Mucosa of rectum (tissue), 2 donors: Measurements from ENCODE around the gene EIF1AX.
A peak's percentile ranks its signal among the peaks of the same experiment; 100 is the strongest.
"Not testable (repeated sequence)": the region's sequence is repeated elsewhere in the genome, so short reads cannot be mapped to it uniquely, and the experiment has no call there.

Experiments used
- H3K27ac ChIP-seq, 2 donors: one replicate each; pipeline ENCODE4 v1.7.0; 2013; ENCODE audit warnings: inconsistent platforms in 2 of 2, low read depth in 2 of 2, low read length in 2 of 2
- H3K27me3 ChIP-seq, 2 donors: one replicate each; pipeline ENCODE4 v1.7.0; 2013; ENCODE audit warnings: low read length in 2 of 2; ENCODE audit not compliant: control insufficient read depth in 2 of 2, insufficient read depth in 2 of 2
- H3K36me3 ChIP-seq, 2 donors: one replicate each; pipeline ENCODE4 v1.7.0; 2013; ENCODE audit warnings: low read length in 2 of 2; ENCODE audit not compliant: control insufficient read depth in 2 of 2, insufficient read depth in 2 of 2
- H3K4me1 ChIP-seq, 2 donors: one replicate each; pipeline ENCODE4 v1.7.0; 2013; ENCODE audit warnings: low read length in 2 of 2, mild to moderate bottlenecking in 1 of 2; ENCODE audit not compliant: control insufficient read depth in 2 of 2, insufficient read depth in 2 of 2
- H3K4me3 ChIP-seq, 2 donors: one replicate each; pipeline ENCODE4 v1.7.0; 2013; ENCODE audit warnings: low read length in 2 of 2
- H3K9ac ChIP-seq, 2 donors: one replicate each; pipeline ENCODE4 v1.7.0; 2013; ENCODE audit warnings: low read length in 2 of 2, low read depth in 1 of 2, mild to moderate bottlenecking in 1 of 2
- H3K9me3 ChIP-seq, 2 donors: one replicate each; pipeline ENCODE4 v1.7.0; 2013; ENCODE audit warnings: low read length in 2 of 2; ENCODE audit not compliant: control insufficient read depth in 2 of 2
- donor health status: healthy.
- donor health status: Normal muscosa, but diverticular disease.

The EIF1AX gene

GRCh38 chrX:20129547-20129946 lies 12.1 kb downstream of the EIF1AX start:
- Histone ChIP-seq H3K4me1 (no peaks in the 10 kb centered on the region), H3K9me3 (no peaks in the 10 kb centered on the region), H3K27me3 (no peaks in the 10 kb centered on the region), H3K4me3 (no peak overlapping the region), H3K9ac (no peak overlapping the region), H3K36me3 (peaks cover 31 to 35% of the 10 kb centered on the region in 2 donors), H3K27ac (no peak overlapping the region)

- Histone ChIP-seq H3K27me3 (no peaks in the 10 kb centered on the region), H3K36me3 (peaks cover 29 to 35% of the 10 kb centered on the region in 2 donors), H3K4me1 (no peaks in the 10 kb centered on the region), H3K27ac (no peak overlapping the region), H3K4me3 (no peak overlapping the region), H3K9me3 (no peaks in the 10 kb centered on the region), H3K9ac (no peak overlapping the region)
These were observed 13.0 kb downstream of the EIF1AX start for GRCh38 chrX:20128670-20129069.

- H3K4me3 ChIP-seq, H3K4me1 ChIP-seq, H3K27me3 ChIP-seq, H3K27ac ChIP-seq, H3K9me3 ChIP-seq, H3K9ac ChIP-seq: not testable (repeated sequence)
- peaks cover 19 to 25% of the 10 kb centered on the region in 2 donors for H3K36me3 ChIP-seq
These were observed 14.2 kb downstream of the EIF1AX start for GRCh38 chrX:20127440-20127839.

- H3K4me3 ChIP-seq, result not testable (repeated sequence)
These were observed 14.8 kb downstream of the EIF1AX start for GRCh38 chrX:20126833-20127232.

GRCh38 chrX:20124964-20125363 lies 16.7 kb downstream of the EIF1AX start:
- Histone ChIP-seq H3K4me1 (no peaks in the 10 kb centered on the region), H3K27ac (no peak overlapping the region), H3K4me3 (no peak overlapping the region), H3K27me3 (no peaks in the 10 kb centered on the region), H3K9ac (no peak overlapping the region), H3K9me3 (no peaks in the 10 kb centered on the region), H3K36me3 (peaks cover 7 to 13% of the 10 kb centered on the region in 2 donors)

More at GRCh38 chrX:20126833-20127232, 14.8 kb downstream of the EIF1AX start:
- H3K9ac ChIP-seq, H3K9me3 ChIP-seq, H3K27me3 ChIP-seq, H3K27ac ChIP-seq, H3K4me1 ChIP-seq: not testable (repeated sequence)
- peaks cover 15 to 22% of the 10 kb centered on the region in 2 donors for H3K36me3 ChIP-seq

GRCh38 chrX:20118065-20118824 lies 23.4 kb downstream of the EIF1AX start:
- Histone ChIP-seq H3K4me1 (peaks cover 0 to 3% of the 10 kb centered on the region in 2 donors), H3K9ac (no peak overlapping the region), H3K4me3 (no peak overlapping the region), H3K27ac (no peak overlapping the region), H3K36me3 (no peaks in the 10 kb centered on the region), H3K9me3 (peaks cover 0 to 2% of the 10 kb centered on the region in 2 donors), H3K27me3 (peaks cover 7 to 11% of the 10 kb centered on the region in 2 donors)

GRCh38 chrX:20116577-20117240 lies 24.9 kb downstream of the EIF1AX start, which contains the start of gene MAP7D2:
Gene MAP7D2 (minus strand): TSS chrX:20116907. CDS start chrX:20116879, 28 bp downstream.
- Histone ChIP-seq H3K9me3 (peaks cover 0 to 2% of the 10 kb centered on the region in 2 donors), H3K4me3 (peak within 1 kb of the TSS; percentile 20 to 26), H3K9ac (no peak within 1 kb of the TSS), H3K4me1 (peaks cover 0 to 3% of the 10 kb centered on the region in 2 donors), H3K36me3 (no peaks in the 10 kb centered on the region), H3K27me3 (peaks cover 7 to 11% of the 10 kb centered on the region in 2 donors), H3K27ac (no peak within 1 kb of the TSS)

DNA sequence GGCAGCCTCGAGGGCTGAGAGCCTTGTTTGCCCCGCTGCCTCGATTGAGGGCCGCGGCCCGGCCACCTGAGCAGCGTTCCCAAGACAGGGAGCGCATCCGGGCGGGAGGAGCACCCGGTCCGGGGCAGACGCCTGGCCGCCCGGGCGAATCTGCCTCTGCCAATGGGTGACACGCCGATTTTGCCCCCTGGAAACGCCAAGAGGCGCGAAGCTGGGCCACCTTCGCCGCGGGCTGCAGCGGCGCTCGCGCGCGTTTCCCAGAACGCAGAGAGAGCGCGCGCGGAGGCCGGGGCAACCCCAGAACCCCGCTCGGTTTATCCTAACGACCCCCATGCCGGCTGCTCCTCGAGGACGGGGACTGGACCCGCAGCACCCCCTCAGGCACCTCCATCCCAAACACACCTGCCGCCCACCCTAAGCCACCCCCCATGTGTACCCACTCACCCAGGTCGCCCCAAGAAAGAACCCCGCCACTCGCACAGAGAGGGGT lies 25.5 kb downstream of the EIF1AX start:
- H3K27me3 ChIP-seq, result peaks cover 7 to 11% of the 10 kb centered on the region in 2 donors
- H3K4me1 ChIP-seq, result peaks cover 0 to 3% of the 10 kb centered on the region in 2 donors
- peaks cover 0 to 2% of the 10 kb centered on the region in 2 donors for H3K9me3 ChIP-seq
- H3K27ac ChIP-seq, result no peak overlapping the region
- H3K4me3 ChIP-seq, result no peak overlapping the region
- no peak overlapping the region for H3K9ac ChIP-seq
- no peaks in the 10 kb centered on the region for H3K36me3 ChIP-seq

DNA sequence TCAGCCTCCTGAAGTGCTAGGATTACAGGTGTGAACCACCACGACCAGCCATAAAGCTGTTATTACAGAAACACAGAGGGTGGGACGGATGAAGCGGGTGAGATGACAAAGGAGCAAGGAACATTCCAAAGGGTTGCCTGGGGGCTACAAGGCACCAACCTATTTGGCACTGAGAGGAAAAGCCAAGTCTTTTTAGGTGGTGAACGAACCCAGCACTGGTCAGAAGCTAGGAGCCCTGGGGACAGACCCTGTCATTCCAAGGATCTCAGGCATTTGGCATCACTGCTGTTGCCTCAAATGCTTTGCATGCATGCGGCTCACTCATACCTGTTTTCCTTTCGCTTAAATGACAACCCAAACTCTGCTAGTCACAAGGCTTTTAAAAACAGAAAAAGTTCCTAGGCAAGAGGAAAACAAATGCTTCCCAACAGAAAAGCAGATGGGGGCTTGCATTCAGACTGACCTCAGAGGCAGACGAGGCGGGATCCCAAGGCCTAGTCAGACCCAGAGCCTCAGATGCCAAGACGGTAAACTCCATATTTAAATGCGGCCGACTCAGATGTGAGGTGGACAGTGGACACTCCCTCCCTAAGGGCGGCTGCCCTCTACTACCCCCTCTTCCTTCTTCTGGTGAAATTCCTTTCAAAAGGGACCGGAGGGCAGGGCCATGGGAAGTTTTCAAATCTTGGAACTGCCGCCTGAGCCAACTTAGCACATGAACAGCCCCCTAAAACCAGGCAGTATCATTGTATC lies 29.4 kb downstream of the EIF1AX start:
- Histone ChIP-seq H3K36me3 (no peaks in the 10 kb centered on the region), H3K4me3 (no peak overlapping the region), H3K4me1 (peaks cover 0 to 3% of the 10 kb centered on the region in 2 donors), H3K27ac (no peak overlapping the region), H3K9ac (no peak overlapping the region), H3K27me3 (peaks cover 4 to 8% of the 10 kb centered on the region in 2 donors), H3K9me3 (peaks cover 0 to 2% of the 10 kb centered on the region in 2 donors)
